Measurements from ENCODE around the gene MLN. TPM values are rescaled to one million over a fixed set of nuclear protein-coding genes. Genes with fewer than 3 reads are reported as not detected.

The MLN gene
- total RNA-seq, 4 donors from 2014 or later, result not detected

DNA sequence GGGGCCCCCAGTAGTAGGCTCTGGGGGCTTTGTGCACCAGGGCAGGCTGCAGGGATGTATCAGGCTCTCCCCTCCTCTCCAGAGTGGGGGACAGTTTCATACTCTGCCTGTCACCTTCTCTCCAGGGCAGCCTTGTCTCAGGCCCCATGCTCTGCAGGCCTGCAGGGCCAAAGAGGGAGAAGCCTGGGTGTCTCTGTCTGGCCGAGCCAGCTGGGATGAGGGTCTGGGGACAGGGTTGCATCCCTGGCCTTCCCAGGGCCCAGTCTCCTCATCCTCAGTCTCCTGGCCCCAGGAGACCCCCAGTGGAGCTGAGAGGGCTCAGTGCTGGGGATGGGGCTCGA is 42.3 kb downstream of the MLN start:
- Histone ChIP-seq H3K27ac (no peak overlapping the region), H3K36me3 (no peaks in the 10 kb centered on the region), H3K4me3 (no peak overlapping the region), H3K4me1 (peaks cover 4% of the 10 kb centered on the region), H3K27me3 (no peaks in the 10 kb centered on the region), H3K9me3 (no peaks in the 10 kb centered on the region)
- no peak for DNase-seq (ENCODE audit: low spot score in 2 of 2)
- TF ChIP-seq POLR2AphosphoS5 (IDR thresholded peaks at IDR 0.05), result no peak
- no peak for TF ChIP-seq POLR2A (IDR thresholded peaks at IDR 0.05)
- no peak for TF ChIP-seq CTCF (IDR thresholded peaks at IDR 0.05)
- TF ChIP-seq EP300 (IDR thresholded peaks at IDR 0.05), result no peak
- 90% methylated on average over 2 of the region's 2 CpGs for WGBS

DNA sequence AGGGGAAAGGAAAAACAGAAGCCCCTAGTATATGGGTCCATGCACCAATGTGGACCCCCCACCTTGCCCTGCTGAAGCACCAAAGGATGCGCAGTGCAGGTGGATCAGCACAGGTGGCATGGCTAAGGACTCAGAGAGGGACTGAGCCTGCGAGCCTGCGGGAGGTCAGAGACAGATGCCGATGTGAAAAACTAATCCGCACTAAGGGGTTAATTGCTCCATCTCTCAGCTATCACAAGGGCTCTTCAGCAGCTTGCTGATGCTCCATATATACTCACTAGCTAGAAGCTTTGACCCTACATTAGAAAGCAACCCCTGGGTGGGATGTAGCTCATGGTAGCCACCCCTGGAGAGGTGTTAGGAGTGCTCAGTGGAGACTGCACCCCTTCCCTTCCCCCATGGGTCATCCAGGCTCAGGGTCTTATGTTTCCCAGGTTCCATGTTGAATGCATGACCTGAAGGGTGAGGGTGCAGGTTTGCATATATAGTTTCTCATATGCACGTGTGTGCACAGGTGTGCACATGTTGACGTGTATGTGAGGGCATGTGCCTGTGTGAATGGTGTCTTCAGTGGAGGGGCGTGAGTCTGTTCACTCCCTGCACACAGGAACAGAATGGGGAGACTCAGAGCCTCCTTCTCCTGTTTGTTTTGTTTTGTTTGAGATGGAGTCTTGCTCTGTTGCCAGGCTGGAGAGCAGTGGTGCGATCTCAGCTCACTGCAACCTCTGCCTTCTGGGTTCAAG is 43.7 kb downstream of the MLN start:
- Histone ChIP-seq H3K4me1 (peaks cover 4% of the 10 kb centered on the region), H3K36me3 (no peaks in the 10 kb centered on the region), H3K4me3 (no peak overlapping the region), H3K9me3 (no peaks in the 10 kb centered on the region), H3K27me3 (no peaks in the 10 kb centered on the region), H3K27ac (no peak overlapping the region)
- TF ChIP-seq EP300 (IDR thresholded peaks at IDR 0.05) (no peak), POLR2AphosphoS5 (IDR thresholded peaks at IDR 0.05) (no peak), POLR2A (IDR thresholded peaks at IDR 0.05) (no peak), CTCF (IDR thresholded peaks at IDR 0.05) (no peak)
- WGBS, result 88% methylated on average over 9 of the region's 9 CpGs
- DNase-seq (ENCODE audit: low spot score in 2 of 2), result no peak

DNA sequence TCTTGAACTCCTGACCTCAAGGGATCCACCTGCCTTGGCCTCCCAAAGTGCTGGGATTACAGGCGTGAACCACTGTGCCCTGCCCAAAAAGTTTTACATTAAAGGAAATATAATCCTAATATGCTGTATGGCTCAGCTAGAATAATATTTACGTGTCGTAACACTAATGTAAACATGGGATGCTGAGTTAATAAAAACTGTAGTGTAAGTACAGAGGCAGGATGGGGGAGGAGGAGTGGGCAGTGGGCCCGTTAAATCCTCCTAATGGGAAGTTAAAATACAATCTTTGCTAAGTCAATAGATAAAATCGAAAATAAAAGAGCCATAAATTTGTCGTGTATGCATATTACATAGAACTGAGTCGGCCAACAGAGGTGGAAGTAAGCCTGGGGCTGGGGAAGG is 45.0 kb downstream of the MLN start:
- no peak overlapping the region for H3K4me3 ChIP-seq
- H3K27me3 ChIP-seq, result no peaks in the 10 kb centered on the region
- peaks cover 4% of the 10 kb centered on the region for H3K4me1 ChIP-seq
- no peak overlapping the region for H3K27ac ChIP-seq
- no peaks in the 10 kb centered on the region for H3K9me3 ChIP-seq
- TF ChIP-seq POLR2A (IDR thresholded peaks at IDR 0.05) (no peak), CTCF (IDR thresholded peaks at IDR 0.05) (no peak), EP300 (IDR thresholded peaks at IDR 0.05) (no peak), POLR2AphosphoS5 (IDR thresholded peaks at IDR 0.05) (no peak)
- no peaks in the 10 kb centered on the region for H3K36me3 ChIP-seq
- 58% methylated on average over 7 of the region's 7 CpGs for WGBS
- DNase-seq (ENCODE audit: low spot score in 2 of 2), result no peak

GRCh38 chr6:33757906-33758305 is 45.9 kb downstream of the MLN start:
- DNase-seq (ENCODE audit: low spot score in 2 of 2), result no peak
- H3K4me1 ChIP-seq, result peaks cover 4% of the 10 kb centered on the region
- no peaks in the 10 kb centered on the region for H3K9me3 ChIP-seq
- 80% methylated on average over 10 of the region's 10 CpGs for WGBS
- no peak overlapping the region for H3K27ac ChIP-seq
- no peaks in the 10 kb centered on the region for H3K36me3 ChIP-seq
- TF ChIP-seq CTCF (IDR thresholded peaks at IDR 0.05) (no peak), EP300 (IDR thresholded peaks at IDR 0.05) (no peak), POLR2AphosphoS5 (IDR thresholded peaks at IDR 0.05) (no peak), POLR2A (IDR thresholded peaks at IDR 0.05) (no peak)
- no peak overlapping the region for H3K4me3 ChIP-seq
- no peaks in the 10 kb centered on the region for H3K27me3 ChIP-seq

- no peaks in the 10 kb centered on the region for H3K9me3 ChIP-seq
- no peaks in the 10 kb centered on the region for H3K36me3 ChIP-seq
- H3K4me3 ChIP-seq, result no peak overlapping the region
- TF ChIP-seq EP300 (IDR thresholded peaks at IDR 0.05) (no peak), CTCF (IDR thresholded peaks at IDR 0.05) (no peak), POLR2AphosphoS5 (IDR thresholded peaks at IDR 0.05) (no peak), POLR2A (IDR thresholded peaks at IDR 0.05) (no peak)
- peaks cover 6% of the 10 kb centered on the region for H3K4me1 ChIP-seq
- H3K27ac ChIP-seq, result no peak overlapping the region
- no peak for DNase-seq (ENCODE audit: low spot score in 2 of 2)
- H3K27me3 ChIP-seq, result no peaks in the 10 kb centered on the region
- 88% methylated on average over 3 of the region's 3 CpGs for WGBS
Observed at GRCh38 chr6:33757113-33757512, 46.7 kb downstream of the MLN start.

All from suprapubic skin (tissue), 4 donors.